KG1 (cell line): ENCODE results near the gene PIAS3.

ENCODE experiments used
- DNase-seq: peaks from one replicate; lab custom pipeline; 2025; lab: John Stamatoyannopoulos, UW

PIAS3 gene

DNA sequence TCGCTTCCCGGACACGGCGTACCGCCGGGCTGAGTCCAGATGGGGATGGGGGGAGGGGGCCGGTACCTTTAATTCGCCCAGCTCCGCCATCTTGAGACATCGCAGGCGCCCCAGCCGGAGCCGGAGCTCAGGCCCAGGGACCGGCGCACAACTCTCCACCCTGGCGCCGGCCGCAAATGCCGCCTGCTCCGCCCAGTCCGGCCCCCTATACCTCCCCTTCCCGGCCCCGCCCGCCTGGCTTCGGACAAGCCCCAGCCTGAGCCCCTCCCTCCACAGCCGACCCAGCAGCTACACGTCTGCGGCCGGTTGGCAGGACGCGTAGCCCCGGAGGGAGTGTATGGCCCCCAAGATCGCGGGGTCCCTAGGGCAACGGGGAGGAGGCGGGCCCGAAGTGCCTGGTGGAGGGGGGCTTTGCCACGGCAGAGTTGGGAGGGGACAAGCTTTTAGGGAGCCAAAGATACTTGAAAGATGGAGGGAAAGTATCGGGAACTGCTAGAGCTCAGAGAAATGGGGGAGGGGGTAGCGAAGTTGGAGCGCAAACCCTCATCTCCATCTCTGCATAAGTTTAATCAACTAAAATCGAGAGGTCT, at the start of gene PIAS3:
Gene PIAS3, minus strand, starts transcription at position 181 of the 590 bp plus-strand sequence. Its CDS starts 91 bp downstream, at position 90.
- peak; percentile 81 for DNase-seq

DNA sequence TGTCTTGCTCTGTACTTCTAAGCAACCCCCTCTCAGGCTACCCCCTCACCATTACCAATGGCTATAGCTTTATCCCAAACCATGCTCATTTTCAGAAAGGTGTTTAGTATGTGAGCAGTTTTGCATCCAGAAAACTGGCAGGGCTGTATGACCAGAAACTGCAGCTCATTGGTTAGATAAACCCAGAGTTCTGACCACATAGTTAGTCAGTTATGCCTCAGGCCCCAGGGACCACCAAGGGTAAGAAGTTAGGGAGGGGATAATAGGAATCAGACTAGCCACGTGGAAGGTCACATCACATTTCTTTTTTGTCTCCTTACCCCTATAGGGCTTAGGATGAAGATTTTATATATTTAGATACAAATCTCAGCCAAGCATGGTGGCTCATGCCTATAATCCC, 49.8 kb upstream of the PIAS3 start:
- no peak for DNase-seq

DNA sequence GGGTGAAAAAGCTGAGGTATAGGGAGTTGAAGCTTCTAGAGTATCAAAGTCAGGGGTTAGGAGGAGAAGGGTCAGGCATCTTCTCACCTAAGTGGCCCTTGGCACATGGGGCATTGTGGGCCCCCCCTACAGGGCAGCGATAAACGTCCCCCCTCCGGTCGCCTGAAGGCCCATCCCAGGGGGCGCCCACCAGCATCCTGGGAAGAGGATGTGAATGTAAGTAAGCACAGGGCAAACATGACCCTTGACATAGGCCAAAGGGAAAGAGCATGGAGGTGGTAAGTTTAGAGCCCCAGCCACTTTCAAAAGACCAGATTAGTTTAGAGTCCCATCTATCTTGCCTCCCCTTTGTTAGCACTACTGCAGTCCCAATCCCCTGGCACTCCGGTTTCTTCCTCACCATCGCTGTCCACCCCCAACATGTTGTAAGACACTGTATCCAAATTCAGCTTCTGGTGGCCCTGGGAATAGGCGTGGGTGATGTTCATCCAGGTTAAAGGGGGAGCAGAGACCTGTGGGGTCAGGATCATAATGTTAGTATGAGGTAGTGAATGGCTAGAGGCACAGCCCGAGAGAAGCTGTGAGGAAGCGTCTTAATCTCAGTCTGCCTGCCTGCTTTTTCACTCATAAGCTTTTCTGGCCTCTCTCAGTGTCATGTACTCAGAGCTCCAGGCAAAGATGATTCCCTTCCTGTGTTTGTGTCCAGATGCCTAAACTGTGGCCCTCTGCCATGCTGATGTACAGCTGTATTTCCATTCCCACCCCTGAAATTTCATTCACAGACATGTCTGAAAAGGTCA, 48.3 kb upstream of the PIAS3 start:
- no peak for DNase-seq

DNA sequence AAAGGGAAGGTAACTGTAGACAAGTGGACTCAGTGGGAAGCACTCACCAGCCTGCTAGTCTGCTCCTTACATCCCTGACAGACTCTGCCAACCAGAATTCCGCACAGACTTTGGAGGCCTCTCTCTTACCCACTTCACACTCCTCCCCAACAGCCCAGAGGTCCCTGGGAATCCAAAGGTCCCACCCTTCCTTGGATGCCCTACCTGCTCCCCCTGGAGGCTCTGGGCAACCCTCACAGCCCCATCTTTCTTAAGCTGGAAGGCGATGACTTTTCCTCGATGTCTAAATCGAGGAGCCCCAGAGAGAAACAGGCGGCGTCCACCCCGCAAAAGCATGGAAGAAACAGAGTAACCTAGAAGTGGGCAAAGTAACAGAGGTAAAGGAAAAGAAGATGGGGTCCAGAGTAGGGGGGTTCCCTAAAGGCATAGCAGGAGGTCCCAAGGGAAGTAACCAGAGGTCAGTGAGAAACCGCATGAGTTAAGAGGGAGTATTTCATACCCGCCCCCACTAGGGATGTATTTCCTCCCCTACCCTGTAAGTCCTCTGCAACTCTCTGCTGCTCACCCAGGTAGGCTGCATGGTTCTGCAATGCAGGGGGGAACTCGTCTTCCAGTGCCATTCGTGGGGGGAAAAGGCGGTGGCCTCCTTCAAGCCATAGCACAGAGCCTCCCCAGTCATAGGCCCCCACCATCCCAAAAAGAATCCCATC, 42.6 kb upstream of the PIAS3 start:
- no peak for DNase-seq

DNA sequence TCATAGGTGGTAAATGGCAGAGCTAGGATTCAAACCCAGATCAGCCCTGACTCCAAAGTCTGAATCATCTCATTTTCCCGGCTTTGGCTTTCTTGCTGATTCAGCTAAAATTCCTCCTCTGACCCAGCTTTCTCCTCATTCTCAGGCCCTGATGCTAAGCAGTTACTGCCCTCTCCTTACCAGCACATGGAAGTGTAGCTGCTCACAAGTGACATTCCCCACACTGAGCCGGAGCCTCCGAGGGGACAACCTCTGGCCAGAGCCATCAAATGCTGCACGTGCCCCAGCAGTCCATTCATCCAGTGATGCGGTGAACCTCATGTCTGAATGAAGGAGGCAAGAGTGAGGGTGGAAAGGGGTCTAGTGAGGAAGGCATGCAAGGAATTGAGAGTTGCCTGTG, 39.9 kb upstream of the PIAS3 start:
- no peak for DNase-seq

DNA sequence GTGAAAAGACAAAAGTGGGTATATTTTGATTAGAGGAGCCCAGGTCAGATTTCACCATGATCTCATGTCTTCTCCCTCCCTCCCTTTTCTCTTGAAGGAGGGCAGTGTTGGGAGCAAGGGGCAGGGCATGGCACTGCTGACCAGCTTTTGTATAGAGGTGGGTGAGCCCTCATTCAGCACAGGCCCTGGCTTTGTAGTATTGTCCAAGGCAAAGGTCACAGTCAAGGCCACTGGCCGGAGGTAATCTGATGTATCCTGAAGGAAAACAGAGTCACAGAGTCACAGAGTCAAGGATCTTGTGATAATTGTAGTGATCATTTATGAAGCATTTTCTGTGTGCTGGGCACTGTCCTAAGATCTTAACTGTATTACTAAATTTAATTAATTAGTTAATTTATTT, 39.1 kb upstream of the PIAS3 start:
- no peak for DNase-seq

DNA sequence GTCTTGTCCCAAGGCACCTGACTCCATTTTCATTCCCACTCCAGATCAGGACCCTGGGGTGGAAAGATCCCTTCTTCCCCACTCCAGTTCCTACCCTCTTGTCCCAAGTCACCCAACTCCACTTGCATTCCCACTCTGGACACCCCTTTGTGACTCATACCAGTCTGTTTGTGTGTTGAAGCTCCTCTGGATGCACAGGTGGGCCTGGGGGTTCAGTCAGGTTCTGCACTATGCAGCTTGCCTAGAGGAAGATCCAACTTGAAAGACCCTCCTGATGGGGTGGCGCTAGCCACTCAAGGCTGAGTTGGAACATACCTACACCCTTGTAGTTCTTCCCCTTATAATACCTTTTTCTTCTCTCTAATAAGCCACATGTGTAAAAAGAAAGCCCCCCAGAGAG, 36.6 kb upstream of the PIAS3 start:
- no peak for DNase-seq

DNA sequence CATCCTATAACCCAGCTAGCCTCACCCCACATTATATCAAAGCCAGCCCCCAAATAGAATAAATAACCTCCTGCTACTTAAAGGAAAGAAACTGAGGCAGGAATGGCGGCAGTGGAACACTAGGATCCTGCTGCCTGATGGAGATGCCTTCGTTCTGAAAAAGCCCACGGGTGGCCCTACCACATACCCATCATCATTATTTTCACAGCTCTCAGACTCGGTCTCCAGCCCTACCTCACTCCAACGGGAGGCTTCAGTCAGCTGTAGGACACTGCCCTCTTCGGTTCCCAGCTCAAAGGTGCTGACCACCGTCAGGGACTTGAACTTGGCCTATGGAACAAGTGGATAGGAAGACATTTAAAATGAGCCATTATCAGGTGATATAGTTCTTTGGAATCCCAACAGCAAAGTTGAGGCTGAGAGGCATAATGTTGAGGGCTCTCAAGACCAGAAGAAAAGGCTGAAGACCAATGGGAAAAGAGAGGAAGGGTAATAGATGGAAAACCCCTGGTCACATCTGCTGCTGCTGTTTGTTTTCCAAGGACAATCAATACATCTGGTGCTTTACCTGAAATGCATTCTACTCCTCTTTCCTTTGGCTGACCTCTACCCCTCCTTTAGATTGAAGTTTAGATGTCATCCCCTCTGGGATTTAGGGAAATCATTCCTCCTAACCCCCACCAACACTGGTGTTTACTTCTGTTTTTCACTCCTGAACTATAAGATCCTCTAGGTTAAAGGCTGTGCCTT, 34.6 kb upstream of the PIAS3 start:
- DNase-seq: no peak

DNA sequence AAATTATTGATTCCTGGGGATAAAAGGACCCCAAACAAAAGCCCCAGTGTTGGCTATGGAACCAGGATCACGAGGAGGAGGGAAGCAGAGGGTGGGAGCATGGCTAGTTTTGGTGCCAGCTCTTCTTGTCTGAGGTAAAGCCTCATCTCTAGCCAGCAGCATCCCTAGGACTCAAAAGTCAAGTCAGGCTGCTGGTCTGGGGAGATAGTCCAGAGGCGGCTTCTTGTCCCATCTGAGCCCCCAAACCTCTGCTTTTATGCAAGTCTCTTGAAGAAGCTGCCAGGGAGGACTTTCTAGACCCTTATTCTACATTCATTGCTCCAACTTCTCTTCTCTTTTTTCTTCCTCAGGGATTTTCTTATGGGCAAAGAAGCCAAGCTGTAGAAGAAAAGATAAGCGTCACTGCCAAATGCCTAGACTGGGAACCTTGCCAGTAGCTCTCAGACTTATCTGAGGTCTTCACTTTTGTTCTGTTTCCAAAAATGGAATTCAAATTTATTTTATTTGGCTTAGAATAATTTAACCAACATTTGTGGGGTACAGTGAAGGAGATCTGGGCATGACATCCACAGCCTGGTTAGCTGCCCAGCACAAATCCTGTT, 33.7 kb upstream of the PIAS3 start:
- DNase-seq: no peak

DNA sequence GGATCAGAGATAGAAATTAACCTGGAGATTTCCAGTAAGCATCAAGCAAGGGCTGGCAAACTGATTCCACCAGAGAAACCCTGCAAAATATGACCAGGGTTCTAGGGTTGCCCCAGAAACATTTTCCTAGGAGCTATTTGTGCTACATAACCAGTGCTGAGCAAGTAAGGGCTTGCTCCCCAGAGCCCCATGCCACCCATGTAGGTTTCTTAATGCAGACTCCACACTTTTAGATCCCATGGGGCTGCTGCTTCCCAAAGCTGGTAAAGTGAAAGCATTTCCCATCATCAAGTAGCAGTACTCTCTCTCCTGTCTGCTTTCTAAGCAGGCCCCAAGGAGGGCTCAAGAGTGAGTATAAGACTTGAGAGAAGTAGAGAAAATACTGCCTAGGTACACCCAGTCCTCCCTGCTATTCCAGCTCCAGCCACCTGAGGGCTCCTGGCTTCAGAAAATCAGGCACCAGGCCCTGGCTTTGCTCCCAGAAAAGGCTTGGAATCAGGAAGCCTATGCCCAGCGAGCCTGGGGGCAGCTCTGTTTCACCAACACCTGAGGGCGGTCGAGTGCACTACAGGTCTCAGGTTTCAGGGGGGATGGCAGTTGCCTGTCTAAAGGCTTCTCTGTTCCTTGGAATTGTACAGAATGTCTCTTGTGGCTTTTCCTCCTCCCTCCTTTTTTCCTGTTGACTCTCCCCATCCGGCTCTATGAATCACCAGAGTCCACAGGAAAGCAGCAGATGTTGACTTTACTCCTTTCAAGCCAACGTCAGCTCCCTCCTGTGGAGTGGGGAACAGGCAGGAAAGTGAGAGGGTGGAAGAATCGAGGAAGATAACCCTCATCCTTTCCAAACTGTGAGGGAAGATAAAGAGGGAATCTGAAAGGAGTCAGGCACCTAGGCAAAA, 33.0 kb upstream of the PIAS3 start:
- peak; percentile 10 for DNase-seq

DNA sequence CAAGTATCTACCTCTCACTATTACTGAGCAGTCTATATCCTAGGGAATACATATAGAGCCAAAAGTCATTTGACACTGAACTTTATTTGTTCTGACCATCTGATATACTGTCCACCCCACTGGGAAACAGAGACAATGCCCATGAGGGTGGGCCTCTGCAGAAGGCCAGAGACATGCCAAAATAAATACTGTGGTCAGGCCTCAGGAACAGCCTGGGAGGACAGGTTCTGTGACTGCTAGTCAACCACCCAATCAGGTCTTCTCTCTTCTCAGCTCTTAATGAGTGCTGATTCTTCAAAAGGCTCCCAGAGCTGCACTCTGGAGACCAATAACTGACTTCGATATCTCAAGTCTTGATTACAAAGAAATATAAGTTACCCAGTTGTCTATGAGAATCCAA, 32.3 kb upstream of the PIAS3 start:
- no peak for DNase-seq

DNA sequence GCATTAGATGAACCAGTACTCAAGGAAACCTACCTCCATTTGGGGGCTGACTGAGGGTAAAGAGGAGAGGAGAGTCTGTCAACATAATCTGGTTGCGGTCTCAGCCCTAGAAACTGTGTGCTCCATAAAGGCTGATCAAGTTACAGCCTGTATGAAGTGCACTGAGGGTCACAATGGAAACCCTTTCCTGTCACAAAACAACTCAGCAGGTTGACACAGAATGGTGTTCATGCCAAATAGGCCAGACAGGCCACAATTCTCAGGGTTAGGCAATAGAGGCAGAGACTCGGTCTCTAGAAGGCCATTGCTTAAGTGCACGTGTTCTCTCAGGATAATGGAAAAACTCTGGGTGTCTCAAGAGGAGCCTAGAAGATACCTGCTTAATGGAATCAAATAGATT, 30.8 kb upstream of the PIAS3 start:
- no peak for DNase-seq

DNA sequence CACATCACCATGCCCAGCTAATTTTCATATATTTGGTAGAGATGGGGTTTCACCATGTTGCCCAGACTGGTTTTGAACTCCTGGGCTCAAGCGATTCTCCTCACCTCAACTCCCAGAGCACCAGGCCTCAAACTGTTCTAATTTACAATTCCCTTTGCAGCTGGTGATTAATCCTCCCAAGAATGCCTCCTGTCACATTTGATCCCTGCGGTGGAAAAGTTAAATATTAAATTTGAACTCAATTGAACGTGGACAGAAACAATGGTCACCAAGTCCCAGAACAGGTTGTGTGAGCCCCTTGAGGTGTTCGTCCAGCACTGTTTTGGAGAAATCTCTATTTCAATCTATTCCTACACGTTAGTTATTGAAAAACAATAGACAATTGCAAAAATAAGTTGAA, 28.8 kb upstream of the PIAS3 start:
- DNase-seq: no peak

DNA sequence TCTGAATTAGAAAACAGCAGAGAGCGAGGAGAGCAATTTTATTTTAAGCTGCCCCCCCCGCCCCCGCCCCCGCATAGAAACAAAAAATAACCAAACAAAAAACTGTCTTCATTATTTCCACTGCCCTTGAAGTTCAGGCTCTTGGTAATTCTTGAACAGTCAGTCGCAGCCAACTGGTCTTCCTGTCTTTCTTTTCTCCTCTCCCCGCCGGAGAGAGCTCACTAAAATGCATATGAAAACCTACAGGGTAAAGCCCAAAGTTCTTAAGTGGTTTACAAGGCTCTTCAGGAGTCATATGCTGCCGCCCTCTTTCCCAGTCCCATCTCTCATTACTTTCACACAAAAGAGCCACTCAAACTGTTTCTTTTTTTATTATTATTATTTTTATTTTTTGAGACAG, 27.9 kb upstream of the PIAS3 start:
- no peak for DNase-seq

DNA sequence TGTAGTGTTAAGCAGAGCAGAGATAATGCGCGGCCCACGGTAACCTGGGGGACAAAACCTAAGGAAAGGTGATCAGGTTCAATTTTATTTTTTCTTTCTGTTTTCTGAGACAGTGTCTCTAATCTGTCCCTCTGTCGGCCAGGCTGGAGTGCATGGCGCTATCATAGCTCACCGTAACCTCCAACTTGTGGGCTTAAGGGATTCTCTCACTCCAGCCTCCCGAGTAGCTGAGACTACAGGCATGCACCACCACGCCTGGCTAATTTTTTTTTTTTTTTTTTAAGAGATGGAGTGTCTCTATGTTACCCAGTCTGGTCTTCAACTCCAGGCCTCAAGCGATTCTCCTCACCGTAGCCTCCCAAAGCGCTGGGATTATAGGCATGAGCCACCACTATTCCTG, 27.5 kb upstream of the PIAS3 start:
- DNase-seq: no peak

DNA sequence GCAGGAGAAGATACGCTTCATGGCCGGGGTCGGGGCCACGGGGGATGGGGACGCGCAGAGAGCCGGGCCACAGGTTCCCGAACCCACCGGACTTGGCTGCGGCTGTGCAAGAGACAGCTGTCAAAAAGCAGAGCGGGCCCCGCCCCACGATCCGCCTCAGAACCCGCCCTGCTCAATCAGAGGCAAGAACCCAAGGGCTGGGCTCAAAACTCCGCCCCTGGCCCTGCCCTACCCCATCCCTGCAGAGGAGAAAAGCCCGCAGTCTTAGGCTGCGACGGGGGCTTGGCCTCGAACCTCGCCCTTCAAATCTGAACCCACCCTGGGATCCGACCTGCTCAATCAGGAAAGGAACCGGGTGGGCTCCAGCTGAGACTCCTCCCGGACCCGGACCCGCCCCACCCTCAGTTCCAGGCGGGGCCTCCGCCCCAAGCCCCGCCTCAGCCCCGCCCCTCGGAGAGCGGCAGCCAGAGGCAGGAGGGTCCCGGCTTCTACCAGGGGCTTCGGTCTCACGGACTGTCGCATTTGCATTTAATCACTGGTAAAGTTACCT, 26.9 kb upstream of the PIAS3 start, which contains the start of gene ANKRD35:
Gene ANKRD35, minus strand, starts transcription at position 129 of the 550 bp plus-strand sequence. Its CDS starts 108 bp downstream, at position 21.
- peak; percentile 13 for DNase-seq

DNA sequence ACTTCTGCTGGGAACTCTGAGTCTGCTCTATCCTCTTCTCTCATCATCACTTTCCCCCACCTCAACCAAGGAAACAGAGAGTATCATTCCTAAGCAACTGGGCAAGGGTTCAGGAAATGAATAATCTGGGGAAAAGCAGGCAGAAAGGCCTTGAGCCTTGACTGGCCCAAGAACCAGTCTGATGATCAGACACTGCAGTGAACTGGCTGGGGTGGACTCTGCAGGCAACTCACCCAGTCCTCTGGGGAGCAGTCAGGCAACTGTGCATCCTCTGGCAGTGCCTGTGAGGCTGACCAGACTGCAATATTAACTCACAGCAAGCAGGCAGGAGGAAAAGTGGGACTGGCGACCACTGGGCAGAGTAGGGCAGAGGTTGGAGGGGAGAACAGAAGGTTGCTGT, 25.8 kb upstream of the PIAS3 start:
- DNase-seq: no peak

DNA sequence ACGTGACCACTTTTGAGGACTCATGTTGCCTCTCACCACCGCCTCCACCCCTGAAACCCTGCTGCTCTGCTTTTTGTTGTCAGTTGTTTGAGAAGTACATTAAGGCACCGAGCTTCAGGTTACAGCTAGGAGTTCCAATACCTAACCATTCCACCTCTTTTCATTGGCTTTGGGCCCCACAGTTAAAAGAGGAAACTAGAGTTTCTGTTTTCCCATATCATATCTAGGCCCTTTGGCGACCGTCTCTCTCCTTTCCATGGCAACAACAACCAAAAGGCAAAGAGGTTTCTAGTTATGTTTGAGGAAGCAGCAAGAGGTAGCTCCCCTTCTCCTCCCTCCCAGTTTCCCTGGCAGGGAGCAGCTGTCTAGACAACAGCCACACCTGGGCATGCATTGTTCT, 20.9 kb upstream of the PIAS3 start:
- no peak for DNase-seq

DNA sequence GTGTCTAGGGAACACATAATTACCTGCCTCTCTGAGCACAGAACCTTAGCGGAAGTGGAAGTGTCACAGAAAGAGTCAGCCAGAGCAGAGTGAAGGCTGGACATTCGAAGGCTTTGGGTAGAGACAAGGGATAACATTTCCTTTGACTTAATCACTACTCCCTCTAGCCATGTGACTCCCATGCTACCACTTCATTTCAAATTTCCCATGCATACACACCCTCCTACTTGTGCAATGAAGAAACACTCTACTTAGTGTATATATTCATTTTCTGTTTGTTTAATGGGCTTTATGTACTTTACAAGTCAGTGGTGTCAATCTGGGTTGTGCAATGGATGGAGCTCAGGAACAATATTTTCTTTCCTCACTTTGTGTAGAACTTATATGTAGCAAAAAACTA, 19.8 kb upstream of the PIAS3 start:
- no peak for DNase-seq

DNA sequence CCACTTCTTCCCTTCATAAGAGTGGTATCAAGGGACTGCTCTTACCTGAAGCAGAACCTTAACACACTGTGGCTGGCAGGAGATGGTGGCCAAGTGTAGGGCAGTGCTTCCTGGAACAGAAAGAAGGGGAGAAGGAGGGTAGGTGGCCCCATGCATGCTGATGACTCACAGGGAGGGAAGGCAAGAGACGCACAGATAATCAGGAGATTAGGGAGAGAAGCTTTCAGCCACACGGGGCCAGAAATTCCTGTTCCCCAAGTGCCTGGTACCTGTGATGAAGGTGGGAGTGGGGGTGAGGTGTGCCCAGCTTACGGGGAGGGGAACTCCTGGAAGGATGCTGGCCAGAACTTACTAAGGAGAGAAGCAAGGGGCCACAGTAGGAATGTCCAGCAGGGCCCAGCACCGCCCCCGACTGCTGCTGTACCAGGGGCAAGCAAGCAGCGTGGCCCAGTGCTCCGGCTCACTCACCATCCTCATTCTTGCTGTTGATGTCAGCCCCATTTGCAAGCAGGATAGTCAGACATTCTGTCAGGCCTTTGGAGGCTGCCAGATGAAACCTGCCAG, 19.1 kb upstream of the PIAS3 start:
- no peak for DNase-seq
